ENCODE results near the gene HGF. TPM values are rescaled to one million over a fixed set of nuclear protein-coding genes. Genes with fewer than 3 reads are reported as not detected.
"Not testable (repeated sequence)": the region's sequence is repeated elsewhere in the genome, so short reads cannot be mapped to it uniquely, and the experiment has no call there.

HGF gene
- total RNA-seq (2014; rRNA removed) (0.15 TPM in 1 of 2 replicates, not detected in the other), Bru-seq, nascent RNA (percentile 18 among the genes with signal in this experiment), BruChase-seq, experiment 1, labeled RNA remaining after a 6-hour chase (percentile 14 among the genes with signal in this experiment), BruChase-seq, experiment 2, labeled RNA remaining after a 2-hour chase (percentile 11 among the genes with signal in this experiment)
- long read RNA-seq, partial matches to known transcripts, result 1 of 3 reads
- long read RNA-seq, other reads (novel, unspliced or antisense), result 2 of 3 reads

GRCh38 chr7:81769891-81770727 lies at the start of gene HGF:
HGF (minus strand) TSS chr7:81770047; CDS start chr7:81769971, 76 bp downstream.
- Histone ChIP-seq H3F3A (ENCODE audit: low read length, unreplicated experiment) (no peaks in the 10 kb centered on the region), H2AFZ (ENCODE audit: low read length) (peak within 1 kb of the TSS; percentile 67), H3K79me2 (ENCODE audit: low read length) (no peaks in the 10 kb centered on the region), H3K4me1 (ENCODE audit: insufficient read depth, low read length) (no peaks in the 10 kb centered on the region; the same call in 1 of the 2 replicates), H3K4me3 (ENCODE audit: low read length) (peak within 1 kb of the TSS; percentile 38; the same call in 1 of the 2 replicates), H3K9ac (ENCODE audit: low read length) (no peak within 1 kb of the TSS), H3K9me3 (ENCODE audit: low read length) (no peaks in the 10 kb centered on the region), H3K36me3 (ENCODE audit: low read depth, low read length) (no peaks in the 10 kb centered on the region), H3K27ac (ENCODE audit: low read length) (no peak within 1 kb of the TSS), H4K20me1 (ENCODE audit: low read length) (no peaks in the 10 kb centered on the region), H3K27me3 (ENCODE audit: low read length) (no peaks in the 10 kb centered on the region), H3K9me2 (replicated peaks; ENCODE audit: low read length) (no peaks in the 10 kb centered on the region), H3K4me2 (ENCODE audit: low read length) (peak within 1 kb of the TSS; percentile 68)
- intact Hi-C loops (cut with micrococcal nuclease), result loop anchor here (1.0 to 5.0 kb wide), 4 partner anchors 53 to 269 kb away; no protein-coding TSS in a partner anchor
- no peak; the same call in 1 of the 2 replicates for TF ChIP-seq CTCF (conservative IDR thresholded peaks at IDR 0.05; ENCODE audit: low read depth, low read length)
- no peak for TF ChIP-seq EZH2 (IDR thresholded peaks at IDR 0.05; ENCODE audit: low read length, unreplicated experiment)
- TF ChIP-seq EZH2phosphoT487 (IDR thresholded peaks at IDR 0.05; ENCODE audit: borderline replicate concordance, low read length), result no peak
- no TSS peak for BruUV-seq (replicated peaks)
- ChIA-PET CTCF (interaction anchor here (0.6 to 1.8 kb wide), 7 partner anchors 17 to 1258 kb away, joined by 3 to 29 read pairs (median 4); no protein-coding TSS in a partner anchor), POLR2A (ENCODE audit: unreplicated experiment) (interaction anchor here (0.6 kb wide), 1 partner anchor 135 kb away, joined by 3 read pairs; no protein-coding TSS in a partner anchor)
- DNase-seq (peak; percentile 58), ATAC-seq (peak; percentile 96)

- no peaks in the 10 kb centered on the region for H3K9me3 ChIP-seq (ENCODE audit: low read length)
- no peak for TF ChIP-seq EZH2 (IDR thresholded peaks at IDR 0.05; ENCODE audit: low read length, unreplicated experiment)
- TF ChIP-seq CTCF (conservative IDR thresholded peaks at IDR 0.05; ENCODE audit: low read depth, low read length), result no peak
- no peak for TF ChIP-seq EZH2phosphoT487 (IDR thresholded peaks at IDR 0.05; ENCODE audit: borderline replicate concordance, low read length)
- H4K20me1 ChIP-seq (ENCODE audit: low read length), result no peaks in the 10 kb centered on the region
- ATAC-seq, result no peak
- no peaks in the 10 kb centered on the region for H3F3A ChIP-seq (ENCODE audit: low read length, unreplicated experiment)
- DNase-seq, result no peak
- H3K27me3 ChIP-seq (ENCODE audit: low read length), result no peaks in the 10 kb centered on the region
- H3K4me2 ChIP-seq (ENCODE audit: low read length), result no peak overlapping the region
- no TSS peak for BruUV-seq (replicated peaks)
- H3K9ac ChIP-seq (ENCODE audit: low read length), result no peak overlapping the region
- H3K36me3 ChIP-seq (ENCODE audit: low read depth, low read length), result no peaks in the 10 kb centered on the region
- no peaks in the 10 kb centered on the region for H3K9me2 ChIP-seq (replicated peaks; ENCODE audit: low read length)
- H3K79me2 ChIP-seq (ENCODE audit: low read length), result no peaks in the 10 kb centered on the region
- H3K27ac ChIP-seq (ENCODE audit: low read length), result no peak overlapping the region
- intact Hi-C loops (cut with micrococcal nuclease), result no loop called here
- no peak overlapping the region for H2AFZ ChIP-seq (ENCODE audit: low read length)
- no peaks in the 10 kb centered on the region for H3K4me1 ChIP-seq (ENCODE audit: insufficient read depth, low read length)
- ChIA-PET POLR2A (ENCODE audit: unreplicated experiment) (no interaction called here), CTCF (no interaction called here)
- H3K4me3 ChIP-seq (ENCODE audit: low read length), result no peak overlapping the region
Observed at GRCh38 chr7:81816312-81816711, 46.5 kb upstream of the HGF start.

GRCh38 chr7:81812866-81813476 lies 43.1 kb upstream of the HGF start:
- H3F3A ChIP-seq (ENCODE audit: low read length, unreplicated experiment); H3K4me2 ChIP-seq (ENCODE audit: low read length); H3K9ac ChIP-seq (ENCODE audit: low read length); H3K9me3 ChIP-seq (ENCODE audit: low read length); H3K27ac ChIP-seq (ENCODE audit: low read length); H4K20me1 ChIP-seq (ENCODE audit: low read length); H3K9me2 ChIP-seq (replicated peaks; ENCODE audit: low read length); H3K4me1 ChIP-seq (ENCODE audit: insufficient read depth, low read length); ATAC-seq; intact Hi-C loops (cut with micrococcal nuclease); DNase-seq; H3K27me3 ChIP-seq (ENCODE audit: low read length); BruUV-seq (replicated peaks); H3K4me3 ChIP-seq (ENCODE audit: low read length); POLR2A ChIA-PET (ENCODE audit: unreplicated experiment); CTCF ChIA-PET; H2AFZ ChIP-seq (ENCODE audit: low read length); H3K79me2 ChIP-seq (ENCODE audit: low read length); H3K36me3 ChIP-seq (ENCODE audit: low read depth, low read length): not testable (repeated sequence)
